Measurements from ENCODE around the gene KLHL24.

GRCh38 chr3:183638101-183638852 lies 2.9 kb downstream of the KLHL24 start:
- TF ChIP-seq CTCF (IDR thresholded peaks at IDR 0.05) (no peak), POLR2AphosphoS5 (IDR thresholded peaks at IDR 0.05) (no peak), EP300 (IDR thresholded peaks at IDR 0.05) (no peak)
